ENCODE results near the gene CAMK1D. TPM values are rescaled to one million over a fixed set of nuclear protein-coding genes. Genes with fewer than 3 reads are reported as not detected.

CAMK1D gene
- total and polyA plus RNA-seq, 2 experiments from 2014 or later: 4.6 to 7.2 TPM

- H3K27ac Mint-ChIP-seq: no peak overlapping the region
- Histone ChIP-seq H3F3A (replicated peaks; ENCODE audit: low read depth) (no peaks in the 10 kb centered on the region), H3K79me2 (replicated peaks; ENCODE audit: insufficient read depth) (no peaks in the 10 kb centered on the region), H4K20me1 (replicated peaks; ENCODE audit: insufficient read depth) (no peaks in the 10 kb centered on the region), H3K4me1 (ENCODE audit: insufficient read depth) (no peaks in the 10 kb centered on the region), H3K4me3 (no peak overlapping the region), H3K27me3 (ENCODE audit: insufficient read depth) (no peaks in the 10 kb centered on the region), H2AFZ (no peak overlapping the region), H3K4me2 (no peak overlapping the region), H3K36me3 (ENCODE audit: insufficient read depth) (no peaks in the 10 kb centered on the region), H3K9me2 (ENCODE audit: insufficient read depth) (0 out of 2 replicates have a peak, but pooled peaks cover 3% of the 10 kb centered on the region), H3K27ac (ENCODE audit: low read depth) (no peak overlapping the region)
- H3K9me3 Mint-ChIP-seq: no peaks in the 10 kb centered on the region
- TF ChIP-seq, protein P1, sequence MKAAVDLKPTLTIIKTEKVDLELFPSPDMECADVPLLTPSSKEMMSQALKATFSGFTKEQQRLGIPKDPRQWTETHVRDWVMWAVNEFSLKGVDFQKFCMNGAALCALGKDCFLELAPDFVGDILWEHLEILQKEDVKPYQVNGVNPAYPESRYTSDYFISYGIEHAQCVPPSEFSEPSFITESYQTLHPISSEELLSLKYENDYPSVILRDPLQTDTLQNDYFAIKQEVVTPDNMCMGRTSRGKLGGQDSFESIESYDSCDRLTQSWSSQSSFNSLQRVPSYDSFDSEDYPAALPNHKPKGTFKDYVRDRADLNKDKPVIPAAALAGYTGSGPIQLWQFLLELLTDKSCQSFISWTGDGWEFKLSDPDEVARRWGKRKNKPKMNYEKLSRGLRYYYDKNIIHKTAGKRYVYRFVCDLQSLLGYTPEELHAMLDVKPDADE (IDR thresholded peaks at IDR 0.05): no peak
- TF ChIP-seq, protein P2, sequence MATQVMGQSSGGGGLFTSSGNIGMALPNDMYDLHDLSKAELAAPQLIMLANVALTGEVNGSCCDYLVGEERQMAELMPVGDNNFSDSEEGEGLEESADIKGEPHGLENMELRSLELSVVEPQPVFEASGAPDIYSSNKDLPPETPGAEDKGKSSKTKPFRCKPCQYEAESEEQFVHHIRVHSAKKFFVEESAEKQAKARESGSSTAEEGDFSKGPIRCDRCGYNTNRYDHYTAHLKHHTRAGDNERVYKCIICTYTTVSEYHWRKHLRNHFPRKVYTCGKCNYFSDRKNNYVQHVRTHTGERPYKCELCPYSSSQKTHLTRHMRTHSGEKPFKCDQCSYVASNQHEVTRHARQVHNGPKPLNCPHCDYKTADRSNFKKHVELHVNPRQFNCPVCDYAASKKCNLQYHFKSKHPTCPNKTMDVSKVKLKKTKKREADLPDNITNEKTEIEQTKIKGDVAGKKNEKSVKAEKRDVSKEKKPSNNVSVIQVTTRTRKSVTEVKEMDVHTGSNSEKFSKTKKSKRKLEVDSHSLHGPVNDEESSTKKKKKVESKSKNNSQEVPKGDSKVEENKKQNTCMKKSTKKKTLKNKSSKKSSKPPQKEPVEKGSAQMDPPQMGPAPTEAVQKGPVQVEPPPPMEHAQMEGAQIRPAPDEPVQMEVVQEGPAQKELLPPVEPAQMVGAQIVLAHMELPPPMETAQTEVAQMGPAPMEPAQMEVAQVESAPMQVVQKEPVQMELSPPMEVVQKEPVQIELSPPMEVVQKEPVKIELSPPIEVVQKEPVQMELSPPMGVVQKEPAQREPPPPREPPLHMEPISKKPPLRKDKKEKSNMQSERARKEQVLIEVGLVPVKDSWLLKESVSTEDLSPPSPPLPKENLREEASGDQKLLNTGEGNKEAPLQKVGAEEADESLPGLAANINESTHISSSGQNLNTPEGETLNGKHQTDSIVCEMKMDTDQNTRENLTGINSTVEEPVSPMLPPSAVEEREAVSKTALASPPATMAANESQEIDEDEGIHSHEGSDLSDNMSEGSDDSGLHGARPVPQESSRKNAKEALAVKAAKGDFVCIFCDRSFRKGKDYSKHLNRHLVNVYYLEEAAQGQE (IDR thresholded peaks at IDR 0.05; ENCODE audit: unreplicated experiment): no peak
- TF ChIP-seq EZH2phosphoT487 (IDR thresholded peaks at IDR 0.05; ENCODE audit: unreplicated experiment) (no peak), NANOG (IDR thresholded peaks at IDR 0.05; ENCODE audit: borderline replicate concordance) (no peak), ZNF331 (CRISPR knock-in tag; IDR thresholded peaks at IDR 0.05; ENCODE audit: low read depth) (no peak), STAT1 (IDR thresholded peaks at IDR 0.05; ENCODE audit: unreplicated experiment) (no peak), ZNF114 (CRISPR knock-in tag; IDR thresholded peaks at IDR 0.05) (no peak), JUNB (IDR thresholded peaks at IDR 0.05; ENCODE audit: unreplicated experiment) (no peak), CTCF (conservative IDR thresholded peaks at IDR 0.05; ENCODE audit: low read depth in 2 of 2) (no peak), CREB1 (CRISPR knock-in tag; IDR thresholded peaks at IDR 0.05; ENCODE audit: low read depth) (no peak), POLR2AphosphoS5 (IDR thresholded peaks at IDR 0.05; ENCODE audit: low read depth) (no peak), EZH2 (IDR thresholded peaks at IDR 0.05; ENCODE audit: low read depth, unreplicated experiment) (no peak)
- TF ChIP-seq, protein P3, sequence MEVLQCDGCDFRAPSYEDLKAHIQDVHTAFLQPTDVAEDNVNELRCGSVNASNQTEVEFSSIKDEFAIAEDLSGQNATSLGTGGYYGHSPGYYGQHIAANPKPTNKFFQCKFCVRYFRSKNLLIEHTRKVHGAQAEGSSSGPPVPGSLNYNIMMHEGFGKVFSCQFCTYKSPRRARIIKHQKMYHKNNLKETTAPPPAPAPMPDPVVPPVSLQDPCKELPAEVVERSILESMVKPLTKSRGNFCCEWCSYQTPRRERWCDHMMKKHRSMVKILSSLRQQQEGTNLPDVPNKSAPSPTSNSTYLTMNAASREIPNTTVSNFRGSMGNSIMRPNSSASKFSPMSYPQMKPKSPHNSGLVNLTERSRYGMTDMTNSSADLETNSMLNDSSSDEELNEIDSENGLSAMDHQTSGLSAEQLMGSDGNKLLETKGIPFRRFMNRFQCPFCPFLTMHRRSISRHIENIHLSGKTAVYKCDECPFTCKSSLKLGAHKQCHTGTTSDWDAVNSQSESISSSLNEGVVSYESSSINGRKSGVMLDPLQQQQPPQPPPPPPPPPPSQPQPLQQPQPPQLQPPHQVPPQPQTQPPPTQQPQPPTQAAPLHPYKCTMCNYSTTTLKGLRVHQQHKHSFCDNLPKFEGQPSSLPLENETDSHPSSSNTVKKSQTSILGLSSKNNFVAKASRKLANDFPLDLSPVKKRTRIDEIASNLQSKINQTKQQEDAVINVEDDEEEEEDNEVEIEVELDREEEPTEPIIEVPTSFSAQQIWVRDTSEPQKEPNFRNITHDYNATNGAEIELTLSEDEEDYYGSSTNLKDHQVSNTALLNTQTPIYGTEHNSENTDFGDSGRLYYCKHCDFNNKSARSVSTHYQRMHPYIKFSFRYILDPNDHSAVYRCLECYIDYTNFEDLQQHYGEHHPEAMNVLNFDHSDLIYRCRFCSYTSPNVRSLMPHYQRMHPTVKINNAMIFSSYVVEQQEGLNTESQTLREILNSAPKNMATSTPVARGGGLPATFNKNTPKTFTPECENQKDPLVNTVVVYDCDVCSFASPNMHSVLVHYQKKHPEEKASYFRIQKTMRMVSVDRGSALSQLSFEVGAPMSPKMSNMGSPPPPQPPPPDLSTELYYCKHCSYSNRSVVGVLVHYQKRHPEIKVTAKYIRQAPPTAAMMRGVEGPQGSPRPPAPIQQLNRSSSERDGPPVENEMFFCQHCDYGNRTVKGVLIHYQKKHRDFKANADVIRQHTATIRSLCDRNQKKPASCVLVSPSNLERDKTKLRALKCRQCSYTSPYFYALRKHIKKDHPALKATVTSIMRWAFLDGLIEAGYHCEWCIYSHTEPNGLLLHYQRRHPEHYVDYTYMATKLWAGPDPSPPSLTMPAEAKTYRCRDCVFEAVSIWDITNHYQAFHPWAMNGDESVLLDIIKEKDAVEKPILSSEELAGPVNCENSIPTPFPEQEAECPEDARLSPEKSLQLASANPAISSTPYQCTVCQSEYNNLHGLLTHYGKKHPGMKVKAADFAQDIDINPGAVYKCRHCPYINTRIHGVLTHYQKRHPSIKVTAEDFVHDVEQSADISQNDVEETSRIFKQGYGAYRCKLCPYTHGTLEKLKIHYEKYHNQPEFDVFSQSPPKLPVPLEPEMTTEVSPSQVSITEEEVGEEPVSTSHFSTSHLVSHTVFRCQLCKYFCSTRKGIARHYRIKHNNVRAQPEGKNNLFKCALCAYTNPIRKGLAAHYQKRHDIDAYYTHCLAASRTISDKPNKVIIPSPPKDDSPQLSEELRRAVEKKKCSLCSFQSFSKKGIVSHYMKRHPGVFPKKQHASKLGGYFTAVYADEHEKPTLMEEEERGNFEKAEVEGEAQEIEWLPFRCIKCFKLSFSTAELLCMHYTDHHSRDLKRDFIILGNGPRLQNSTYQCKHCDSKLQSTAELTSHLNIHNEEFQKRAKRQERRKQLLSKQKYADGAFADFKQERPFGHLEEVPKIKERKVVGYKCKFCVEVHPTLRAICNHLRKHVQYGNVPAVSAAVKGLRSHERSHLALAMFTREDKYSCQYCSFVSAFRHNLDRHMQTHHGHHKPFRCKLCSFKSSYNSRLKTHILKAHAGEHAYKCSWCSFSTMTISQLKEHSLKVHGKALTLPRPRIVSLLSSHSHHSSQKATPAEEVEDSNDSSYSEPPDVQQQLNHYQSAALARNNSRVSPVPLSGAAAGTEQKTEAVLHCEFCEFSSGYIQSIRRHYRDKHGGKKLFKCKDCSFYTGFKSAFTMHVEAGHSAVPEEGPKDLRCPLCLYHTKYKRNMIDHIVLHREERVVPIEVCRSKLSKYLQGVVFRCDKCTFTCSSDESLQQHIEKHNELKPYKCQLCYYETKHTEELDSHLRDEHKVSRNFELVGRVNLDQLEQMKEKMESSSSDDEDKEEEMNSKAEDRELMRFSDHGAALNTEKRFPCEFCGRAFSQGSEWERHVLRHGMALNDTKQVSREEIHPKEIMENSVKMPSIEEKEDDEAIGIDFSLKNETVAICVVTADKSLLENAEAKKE (CRISPR knock-in tag; IDR thresholded peaks at IDR 0.05): no peak
- no peak for DNase-seq (ENCODE audit: low spot score)
- H3K27me3 Mint-ChIP-seq (ENCODE audit: insufficient read depth, low read depth, poor library complexity): peaks cover 3% of the 10 kb centered on the region
- H3K4me1 Mint-ChIP-seq: peaks cover 14% of the 10 kb centered on the region
- H3K4me3 Mint-ChIP-seq: no peak overlapping the region
- no peaks in the 10 kb centered on the region for H3K36me3 Mint-ChIP-seq (ENCODE audit: low read depth)
- no peak for ATAC-seq
Measured at GRCh38 chr10:12397941-12398340, 48.6 kb downstream of the CAMK1D start.
